Stimulated activated memory B cell treated with anti-CD40 and anti-IgM and Interleukin-4, amounts not matched to agents 10 μg/mL and 1 μg/mL and 100 μg/mL, for 72 hours (primary cell): ENCODE results near the gene GABPB1.
A peak's percentile ranks its signal among the peaks of the same experiment; 100 is the strongest.

ENCODE experiments used
- ATAC-seq: fragments of 150-1000 bp; cut with Tn5 transposase; 2 replicates; pipeline ENCODE4 v1.10.0; 2021
- H3K27ac Mint-ChIP-seq: one replicate; pipeline ENCODE4 v1.8.0; 2022; ENCODE audit warnings: mild to moderate bottlenecking, mixed read lengths
- H3K27me3 Mint-ChIP-seq: one replicate; pipeline ENCODE4 v1.8.0; 2022; ENCODE audit warnings: mixed read lengths
- H3K36me3 Mint-ChIP-seq: one replicate; pipeline ENCODE4 v1.8.0; 2022; ENCODE audit warnings: mixed read lengths
- H3K4me1 Mint-ChIP-seq: one replicate; pipeline ENCODE4 v1.8.0; 2022; ENCODE audit warnings: mixed read lengths
- H3K4me3 Mint-ChIP-seq: one replicate; pipeline ENCODE4 v1.8.0; 2022; ENCODE audit warnings: mild to moderate bottlenecking, moderate library complexity, mixed read lengths
- H3K9me3 Mint-ChIP-seq: one replicate; pipeline ENCODE4 v1.8.0; 2022; ENCODE audit warnings: mixed read lengths

The GABPB1 gene

GRCh38 chr15:50355980-50356379, 982 bp upstream of the GABPB1 start:
- no peaks in the 10 kb centered on the region for H3K9me3 Mint-ChIP-seq
- no peaks in the 10 kb centered on the region for H3K27me3 Mint-ChIP-seq
- H3K27ac Mint-ChIP-seq, result peak overlapping the region; percentile 99
- H3K4me3 Mint-ChIP-seq, result peak overlapping the region; percentile 95
- H3K36me3 Mint-ChIP-seq, result peaks cover 44% of the 10 kb centered on the region
- no peak for ATAC-seq
- peaks cover 42% of the 10 kb centered on the region for H3K4me1 Mint-ChIP-seq

DNA sequence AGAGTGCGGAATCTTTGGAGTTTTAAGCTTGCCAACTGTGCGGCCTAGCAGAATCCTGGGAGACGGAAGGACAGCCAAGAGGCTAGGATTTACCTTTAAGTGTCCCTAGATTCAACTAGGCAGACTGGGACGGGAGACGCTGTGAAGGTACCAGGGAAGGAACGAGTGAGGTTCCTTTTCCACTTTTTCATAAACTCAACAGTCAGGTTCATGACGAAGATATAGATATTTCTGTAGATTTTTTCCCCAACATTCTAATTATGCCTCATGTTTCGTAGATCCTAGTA, 564 bp upstream of the GABPB1 start:
- peak overlapping the region; percentile 99 for H3K27ac Mint-ChIP-seq
- H3K9me3 Mint-ChIP-seq, result no peaks in the 10 kb centered on the region
- H3K4me3 Mint-ChIP-seq, result peak overlapping the region; percentile 95
- H3K4me1 Mint-ChIP-seq, result peaks cover 46% of the 10 kb centered on the region
- H3K27me3 Mint-ChIP-seq, result no peaks in the 10 kb centered on the region
- no peak for ATAC-seq
- H3K36me3 Mint-ChIP-seq, result peaks cover 44% of the 10 kb centered on the region

GRCh38 chr15:50353975-50354837, 792 bp downstream of the GABPB1 start:
- Mint-ChIP-seq H3K36me3 (peaks cover 40% of the 10 kb centered on the region), H3K27me3 (no peaks in the 10 kb centered on the region), H3K9me3 (no peaks in the 10 kb centered on the region), H3K4me1 (peaks cover 54% of the 10 kb centered on the region), H3K4me3 (peak overlapping the region; percentile 95), H3K27ac (peak overlapping the region; percentile 99)
- peak; percentile 63 for ATAC-seq

DNA sequence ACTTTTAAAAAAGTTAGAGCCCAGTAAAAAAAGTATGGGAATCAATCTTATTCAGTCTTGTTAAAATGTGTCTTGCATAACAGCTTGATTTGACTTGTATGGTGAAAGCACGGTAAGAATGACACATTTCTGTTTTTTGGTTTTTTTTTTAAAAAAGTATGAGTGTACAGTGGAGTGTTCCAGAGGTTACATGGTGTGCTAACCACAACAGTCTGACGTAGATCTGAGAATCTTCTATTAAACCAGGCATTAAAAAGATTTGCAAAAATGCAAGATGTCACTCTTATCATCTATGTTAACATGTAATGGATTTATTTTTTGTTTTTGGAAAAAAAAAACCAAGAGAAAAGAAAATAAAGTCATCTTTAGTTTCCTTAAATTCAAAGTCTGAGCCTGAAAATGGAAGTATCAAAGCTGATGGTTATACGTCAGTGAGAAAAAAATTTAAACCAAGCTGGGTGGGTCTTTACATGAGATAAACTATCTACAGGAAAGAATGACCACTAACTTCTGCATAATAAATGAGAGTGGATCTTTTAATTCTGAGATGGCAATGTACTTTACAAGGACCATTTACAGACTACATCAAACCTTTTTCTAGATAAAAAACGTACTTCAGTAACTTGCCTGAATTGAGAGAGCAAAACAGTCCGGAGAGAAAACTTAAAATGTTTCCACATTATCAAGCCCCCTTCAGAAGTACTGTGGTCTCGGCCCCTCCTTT, 1.6 kb downstream of the GABPB1 start:
- Mint-ChIP-seq H3K27ac (peak overlapping the region; percentile 99), H3K27me3 (no peaks in the 10 kb centered on the region), H3K4me1 (peaks cover 50% of the 10 kb centered on the region), H3K36me3 (peaks cover 40% of the 10 kb centered on the region), H3K4me3 (peak overlapping the region; percentile 95), H3K9me3 (no peaks in the 10 kb centered on the region)
- ATAC-seq, result peak; percentile 44

DNA sequence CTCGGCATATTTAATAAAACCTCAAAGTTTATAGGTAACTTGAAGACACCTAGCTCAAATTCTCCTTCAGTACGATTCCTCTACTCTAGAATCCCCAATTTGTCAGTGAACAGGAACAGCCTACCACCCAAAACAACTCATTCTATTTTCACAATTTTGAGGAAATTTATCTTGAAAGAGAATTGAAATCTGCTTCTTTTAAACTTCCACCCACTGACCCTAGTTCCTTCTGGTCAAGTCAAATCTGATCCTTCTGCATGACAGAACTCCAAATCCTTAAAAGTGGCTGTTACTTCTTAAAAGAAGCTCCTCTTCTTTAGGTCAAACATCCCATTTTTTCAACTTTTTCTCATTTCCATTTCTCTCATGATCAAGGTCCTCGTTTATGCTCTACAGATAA, 4.4 kb downstream of the GABPB1 start:
- no peak for ATAC-seq
- peak overlapping the region; percentile 99 for H3K27ac Mint-ChIP-seq
- H3K36me3 Mint-ChIP-seq, result peaks cover 37% of the 10 kb centered on the region
- no peaks in the 10 kb centered on the region for H3K9me3 Mint-ChIP-seq
- peak overlapping the region; percentile 95 for H3K4me3 Mint-ChIP-seq
- no peaks in the 10 kb centered on the region for H3K27me3 Mint-ChIP-seq
- H3K4me1 Mint-ChIP-seq, result peaks cover 37% of the 10 kb centered on the region

DNA sequence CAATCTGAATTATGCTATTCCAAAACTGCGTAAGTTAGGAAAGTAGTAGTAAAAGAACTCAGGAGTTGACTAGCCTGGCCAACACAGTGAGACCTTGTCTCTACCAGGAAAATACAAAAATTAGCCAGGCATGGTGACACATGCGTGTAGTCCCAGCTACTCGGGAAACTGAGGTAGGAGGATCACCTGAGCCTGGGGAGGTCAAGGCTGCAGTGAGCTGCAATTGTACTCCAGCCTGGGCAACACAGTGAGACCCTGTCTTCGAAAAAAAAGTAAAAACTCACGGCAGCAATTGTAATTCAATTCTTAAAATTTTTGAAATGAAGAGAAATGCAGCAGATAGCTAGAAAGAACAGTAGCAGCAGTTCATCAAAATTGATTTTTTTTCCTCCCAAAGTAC, 9.7 kb downstream of the GABPB1 start:
- Mint-ChIP-seq H3K27ac (no peak overlapping the region), H3K9me3 (peaks cover 2% of the 10 kb centered on the region), H3K4me1 (peaks cover 31% of the 10 kb centered on the region), H3K36me3 (peaks cover 38% of the 10 kb centered on the region), H3K4me3 (no peak overlapping the region), H3K27me3 (no peaks in the 10 kb centered on the region)
- ATAC-seq, result no peak

DNA sequence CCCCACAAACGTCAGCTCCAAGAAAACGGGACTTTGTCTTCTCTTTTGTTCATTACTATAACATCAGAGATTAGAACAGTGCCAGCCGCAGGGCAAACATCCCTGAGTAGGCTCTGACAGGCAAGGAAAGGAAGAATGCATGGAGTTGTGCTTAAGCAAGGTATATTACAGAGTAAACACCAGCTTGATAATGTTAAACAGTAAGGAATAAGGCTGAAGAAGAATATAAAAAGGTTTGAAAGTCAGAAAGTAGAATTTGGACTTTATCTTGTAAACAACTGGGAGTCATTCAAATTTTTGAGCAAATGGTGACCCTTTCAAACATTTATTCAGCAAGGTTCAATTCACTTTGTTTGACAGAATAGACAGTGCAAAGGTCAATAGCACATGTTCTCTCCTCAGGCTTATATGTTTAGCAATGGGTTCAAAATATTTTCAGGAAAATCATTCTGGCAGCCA, 11.0 kb downstream of the GABPB1 start:
- Mint-ChIP-seq H3K4me1 (peaks cover 30% of the 10 kb centered on the region), H3K9me3 (peaks cover 2% of the 10 kb centered on the region), H3K27me3 (no peaks in the 10 kb centered on the region), H3K36me3 (peaks cover 43% of the 10 kb centered on the region), H3K4me3 (no peak overlapping the region), H3K27ac (no peak overlapping the region)
- ATAC-seq, result no peak

GRCh38 chr15:50341616-50342136, 13.3 kb downstream of the GABPB1 start:
- ATAC-seq, result no peak
- peaks cover 23% of the 10 kb centered on the region for H3K4me1 Mint-ChIP-seq
- H3K36me3 Mint-ChIP-seq, result peaks cover 47% of the 10 kb centered on the region
- H3K4me3 Mint-ChIP-seq, result no peak overlapping the region
- peaks cover 2% of the 10 kb centered on the region for H3K9me3 Mint-ChIP-seq
- H3K27ac Mint-ChIP-seq, result no peak overlapping the region
- H3K27me3 Mint-ChIP-seq, result no peaks in the 10 kb centered on the region

DNA sequence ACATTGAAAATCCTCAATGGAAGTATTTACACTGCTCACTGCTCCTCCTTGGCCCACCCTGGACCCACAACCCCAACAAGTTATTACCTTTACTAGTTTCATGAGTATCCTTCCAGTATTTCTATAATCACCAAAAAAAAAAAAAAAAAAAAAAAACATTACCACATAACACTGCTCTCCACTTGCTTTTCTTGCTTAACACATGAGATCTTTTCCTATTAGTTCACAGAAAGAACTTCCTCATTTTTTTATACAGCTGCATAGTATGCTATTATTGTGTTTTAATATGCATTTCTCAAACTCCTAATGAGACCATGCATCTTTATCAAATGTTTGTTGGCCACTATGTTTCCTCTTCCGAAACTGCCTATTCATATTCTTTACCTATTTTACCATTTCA, 14.6 kb downstream of the GABPB1 start:
- Mint-ChIP-seq H3K27ac (peak overlapping the region; percentile 39), H3K36me3 (peaks cover 37% of the 10 kb centered on the region)
- no peak for ATAC-seq

DNA sequence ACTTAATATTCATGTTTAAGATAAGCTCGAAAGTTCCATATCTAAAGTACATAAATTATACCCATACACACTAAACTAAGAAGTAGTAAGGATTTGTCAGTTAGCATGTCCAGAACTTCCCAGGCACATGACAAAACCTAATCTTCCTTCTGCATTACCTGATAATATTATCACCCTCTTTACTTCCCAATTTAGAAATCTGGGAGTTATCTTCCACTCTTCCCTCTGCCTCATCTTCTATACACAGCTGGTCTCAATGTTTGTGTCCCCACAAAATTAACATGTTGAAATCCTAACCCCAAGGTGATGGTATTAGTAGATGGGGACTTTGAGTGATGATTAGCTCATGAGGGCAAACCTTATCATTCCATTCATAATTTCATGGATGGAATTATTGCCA, 15.3 kb downstream of the GABPB1 start:
- Mint-ChIP-seq H3K27ac (no peak overlapping the region), H3K4me3 (no peak overlapping the region), H3K27me3 (no peaks in the 10 kb centered on the region), H3K36me3 (peaks cover 31% of the 10 kb centered on the region), H3K9me3 (peaks cover 2% of the 10 kb centered on the region), H3K4me1 (peaks cover 27% of the 10 kb centered on the region)
- no peak for ATAC-seq

More for the DNA sequence above, 14.6 kb downstream of the GABPB1 start:
- H3K9me3 Mint-ChIP-seq, result peaks cover 2% of the 10 kb centered on the region
- peaks cover 22% of the 10 kb centered on the region for H3K4me1 Mint-ChIP-seq
- no peaks in the 10 kb centered on the region for H3K27me3 Mint-ChIP-seq
- H3K4me3 Mint-ChIP-seq, result no peak overlapping the region

DNA sequence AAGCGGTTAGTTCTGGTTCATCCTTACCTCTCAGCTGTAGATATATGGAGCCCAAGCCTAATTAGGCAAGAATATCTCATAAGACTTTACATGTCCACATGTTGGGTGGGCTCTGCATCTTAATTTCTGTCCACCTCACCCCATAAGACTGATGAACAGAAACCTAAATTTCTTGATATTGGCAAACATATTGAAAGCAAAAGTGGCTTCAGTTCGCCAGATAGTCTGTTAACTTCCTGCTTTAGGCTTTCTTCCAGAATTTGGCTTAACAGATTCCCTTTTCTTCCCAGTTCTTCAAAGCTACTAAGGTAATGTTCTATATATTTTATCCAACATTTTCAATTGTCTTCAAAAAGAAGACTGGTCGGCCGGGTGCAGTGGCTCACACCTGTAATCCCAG, 19.7 kb downstream of the GABPB1 start:
- ATAC-seq, result no peak
- Mint-ChIP-seq H3K9me3 (no peaks in the 10 kb centered on the region), H3K4me3 (no peak overlapping the region), H3K27me3 (no peaks in the 10 kb centered on the region), H3K27ac (peak overlapping the region; percentile 42), H3K4me1 (peaks cover 16% of the 10 kb centered on the region), H3K36me3 (peaks cover 19% of the 10 kb centered on the region)

DNA sequence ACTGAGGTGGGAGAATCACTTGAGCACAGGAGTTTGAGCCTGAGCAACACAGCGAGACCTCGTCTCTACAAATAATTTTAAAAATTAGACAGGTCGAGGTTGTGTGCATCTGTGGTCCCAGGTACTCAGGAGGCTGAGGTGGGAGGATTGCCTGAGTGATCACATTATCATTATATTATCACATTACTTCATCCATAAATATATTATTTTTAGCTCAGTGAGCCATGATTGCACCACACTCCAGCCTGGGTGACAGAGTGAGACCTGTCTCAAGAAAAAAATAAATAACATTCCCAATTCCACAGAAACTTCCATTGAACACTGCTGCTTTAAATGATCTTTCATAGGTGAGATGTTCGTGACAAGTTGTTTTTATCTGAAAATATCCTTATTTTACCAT, 21.8 kb downstream of the GABPB1 start:
- peaks cover 10% of the 10 kb centered on the region for H3K36me3 Mint-ChIP-seq

GRCh38 chr15:50330921-50331320, 24.1 kb downstream of the GABPB1 start:
- H3K36me3 Mint-ChIP-seq, result peaks cover 19% of the 10 kb centered on the region
- no peak overlapping the region for H3K27ac Mint-ChIP-seq
- H3K4me1 Mint-ChIP-seq, result peaks cover 29% of the 10 kb centered on the region
- no peaks in the 10 kb centered on the region for H3K27me3 Mint-ChIP-seq
- no peak for ATAC-seq
- no peak overlapping the region for H3K4me3 Mint-ChIP-seq
- H3K9me3 Mint-ChIP-seq, result no peaks in the 10 kb centered on the region

More for the DNA sequence above, 21.8 kb downstream of the GABPB1 start:
- Mint-ChIP-seq H3K4me3 (no peak overlapping the region), H3K27ac (no peak overlapping the region), H3K27me3 (no peaks in the 10 kb centered on the region), H3K4me1 (peaks cover 21% of the 10 kb centered on the region), H3K9me3 (no peaks in the 10 kb centered on the region)
- ATAC-seq, result no peak

GRCh38 chr15:50328116-50328515, 26.9 kb downstream of the GABPB1 start:
- Mint-ChIP-seq H3K27ac (no peak overlapping the region), H3K27me3 (no peaks in the 10 kb centered on the region), H3K4me3 (no peak overlapping the region), H3K36me3 (peaks cover 26% of the 10 kb centered on the region), H3K9me3 (no peaks in the 10 kb centered on the region), H3K4me1 (peaks cover 29% of the 10 kb centered on the region)
- no peak for ATAC-seq

DNA sequence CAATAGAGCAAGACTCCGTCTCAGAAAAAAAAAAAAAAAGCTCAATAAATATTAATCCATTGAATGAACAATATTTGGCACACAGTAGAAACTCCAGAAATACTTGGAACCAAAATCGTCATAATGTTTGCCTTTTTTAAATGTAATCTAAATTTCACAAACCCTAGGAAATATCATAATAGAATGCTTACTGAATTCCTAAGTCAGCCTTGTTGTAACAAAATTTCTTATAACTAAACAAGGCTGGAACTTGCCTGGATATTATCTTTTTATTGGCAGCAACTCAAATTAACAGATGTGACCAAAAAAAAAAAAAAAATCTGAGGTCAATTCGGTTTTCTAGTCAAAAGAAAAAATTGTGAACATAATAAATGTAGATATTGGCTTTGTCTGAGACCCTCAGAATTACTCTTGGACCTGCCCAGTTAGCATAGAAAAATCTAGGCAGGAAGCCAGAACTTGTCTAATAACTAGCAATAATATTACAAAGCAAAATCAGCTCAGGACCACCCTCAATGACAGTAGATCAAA, 33.3 kb downstream of the GABPB1 start:
- Mint-ChIP-seq H3K27me3 (no peaks in the 10 kb centered on the region), H3K4me1 (peaks cover 20% of the 10 kb centered on the region), H3K4me3 (no peak overlapping the region), H3K27ac (no peak overlapping the region), H3K9me3 (no peaks in the 10 kb centered on the region), H3K36me3 (peaks cover 7% of the 10 kb centered on the region)
- ATAC-seq, result no peak
